ENCODE measurements around the gene IL27RA. TPM values are rescaled to one million over a fixed set of nuclear protein-coding genes. Genes with fewer than 3 reads are reported as not detected.

IL27RA gene
- total RNA-seq, 1 experiment from 2014 or later = 10.2 TPM

GRCh38 chr19:14061081-14061749 lies 29.7 kb downstream of the IL27RA start:
- intact Hi-C loops (cut with micrococcal nuclease; ENCODE audit: unreplicated experiment) (no loop called here), in situ Hi-C loops (cut with HindIII; ENCODE audit: low pct_unique_long_range_greater_than_20kb, low sequenced_read_pairs) (no loop called here)
- H3K9me3 ChIP-seq (ENCODE audit: control insufficient read depth, insufficient read depth, low read depth, low read length) = no peaks in the 10 kb centered on the region
- no peak overlapping the region for H3K27ac ChIP-seq (ENCODE audit: low read length)
- ATAC-seq = no peak
- peaks cover 5% of the 10 kb centered on the region; the same call in 1 of the 2 replicates for H3K4me1 ChIP-seq (ENCODE audit: control insufficient read depth, insufficient read depth, low read length)
- H3K27me3 ChIP-seq (ENCODE audit: control insufficient read depth, insufficient read depth, low read length) = no peaks in the 10 kb centered on the region
- no peaks in the 10 kb centered on the region for H3K36me3 ChIP-seq (ENCODE audit: control insufficient read depth, insufficient read depth, low read length)
- DNase-seq (ENCODE audit: low read depth, low spot score) = no peak
- no peak overlapping the region for H3K4me3 ChIP-seq (ENCODE audit: low read depth in 2 of 2, low read length in 2 of 2)
- POLR2A ChIA-PET = no interaction called here
- BruUV-seq (replicated peaks) = no TSS peak
- CTCF ChIA-PET = interaction anchor here (0.6 kb wide), 1 partner anchor 14 kb away, joined by 4 read pairs; no protein-coding TSS in a partner anchor
- TF ChIP-seq TCF7L2 (IDR thresholded peaks at IDR 0.05; ENCODE audit: low read depth, low read length) = no peak
- TF ChIP-seq SIN3A (IDR thresholded peaks at IDR 0.05; ENCODE audit: borderline replicate concordance, insufficient read depth, low read depth, low read length) = no peak
- TF ChIP-seq CTCF (IDR thresholded peaks at IDR 0.05) = no peak
- no peak for TF ChIP-seq POLR2AphosphoS5 (IDR thresholded peaks at IDR 0.05; ENCODE audit: low read depth, low read length)
- no peak for TF ChIP-seq REST (IDR thresholded peaks at IDR 0.05; ENCODE audit: insufficient read depth in 1 of 2, low read depth in 2 of 2, low read length in 1 of 2)

- DNase-seq (ENCODE audit: low read depth, low spot score) = no peak
- Histone ChIP-seq H3K27me3 (ENCODE audit: control insufficient read depth, insufficient read depth, low read length) (no peaks in the 10 kb centered on the region), H3K4me3 (ENCODE audit: low read depth in 2 of 2, low read length in 2 of 2) (no peak within 1 kb of the TSS), H3K36me3 (ENCODE audit: control insufficient read depth, insufficient read depth, low read length) (no peaks in the 10 kb centered on the region), H3K9me3 (ENCODE audit: control insufficient read depth, insufficient read depth, low read depth, low read length) (no peaks in the 10 kb centered on the region), H3K4me1 (ENCODE audit: control insufficient read depth, insufficient read depth, low read length) (peaks cover 5% of the 10 kb centered on the region; the same call in 1 of the 2 replicates), H3K27ac (ENCODE audit: low read length) (no peak within 1 kb of the TSS)
- intact Hi-C loops (cut with micrococcal nuclease; ENCODE audit: unreplicated experiment) = no loop called here
- in situ Hi-C loops (cut with HindIII; ENCODE audit: low pct_unique_long_range_greater_than_20kb, low sequenced_read_pairs) = no loop called here
- TF ChIP-seq SIN3A (IDR thresholded peaks at IDR 0.05; ENCODE audit: borderline replicate concordance, insufficient read depth, low read depth, low read length) = no peak
- no peak for TF ChIP-seq TCF7L2 (IDR thresholded peaks at IDR 0.05; ENCODE audit: low read depth, low read length)
- BruUV-seq (replicated peaks) = no TSS peak
- ATAC-seq = no peak
- POLR2A ChIA-PET = no interaction called here
- CTCF ChIA-PET = interaction anchor here (0.6 kb wide), 1 partner anchor 15 kb away, joined by 4 read pairs; no protein-coding TSS in a partner anchor
Observed at GRCh38 chr19:14061751-14062557, 30.4 kb downstream of the IL27RA start, which contains the start of gene PALM3. PALM3 (minus strand) TSS chr19:14062076; CDS start chr19:14061980, 96 bp downstream.

Measured in Panc1 (cell line).